UCSD-AML1 (cell line): Measurements from ENCODE around the gene APEX2.
"Not testable (repeated sequence)": the region's sequence is repeated elsewhere in the genome, so short reads cannot be mapped to it uniquely, and the experiment has no call there.

Experiments used
- DNase-seq: peaks from one replicate; lab custom pipeline; 2025; ENCODE audit not compliant: unreplicated experiment; lab: John Stamatoyannopoulos, UW

The APEX2 gene

DNA sequence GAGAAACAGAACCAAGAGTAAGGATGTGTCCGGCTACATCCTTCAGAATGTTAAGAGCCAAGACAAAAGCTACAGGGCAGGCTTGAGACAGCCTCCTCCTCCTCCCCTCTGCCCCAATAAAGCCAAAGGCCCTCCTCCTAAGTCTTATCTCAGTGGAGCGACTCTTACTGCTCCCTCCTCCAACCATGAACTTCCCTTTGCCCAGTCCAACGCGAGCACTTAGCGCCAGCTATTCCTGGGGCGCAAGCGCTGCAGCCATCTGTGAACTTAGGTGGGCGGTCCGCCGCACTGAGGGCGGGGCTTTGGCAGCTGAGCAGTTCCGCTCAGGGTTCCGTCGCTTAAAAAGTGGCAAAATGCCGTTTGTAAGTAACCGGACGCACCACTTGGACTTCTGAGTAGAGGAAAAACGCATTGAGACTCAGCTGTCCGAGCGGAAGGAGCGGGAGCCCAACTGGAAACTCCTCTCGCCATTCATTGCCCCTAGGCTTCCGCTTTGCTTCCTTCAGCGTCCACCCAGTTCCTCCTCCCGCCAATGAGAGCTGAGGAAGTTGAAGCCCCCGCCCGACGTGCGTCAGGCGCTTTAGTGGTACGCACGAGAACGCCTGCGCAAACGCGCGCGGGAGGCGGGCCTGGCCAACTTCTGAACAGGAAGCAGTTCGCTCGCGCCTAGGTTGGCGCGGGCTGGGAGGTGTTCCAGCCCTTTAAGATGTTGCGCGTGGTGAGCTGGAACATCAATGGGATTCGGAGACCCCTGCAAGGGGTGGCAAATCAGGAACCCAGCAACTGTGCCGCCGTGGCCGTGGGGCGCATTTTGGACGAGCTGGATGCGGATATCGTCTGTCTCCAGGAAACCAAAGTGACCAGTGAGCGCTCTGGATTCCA is at the start of gene APEX2:
TSS of gene APEX2 (plus strand) at position 647 of the 882 bp plus-strand sequence. CDS start at position 707, 60 bp downstream.
- DNase-seq, result peak; percentile 90

- DNase-seq, result no peak
Measured at GRCh38 chrX:54950730-54951375, 49.3 kb upstream of the APEX2 start.

DNA sequence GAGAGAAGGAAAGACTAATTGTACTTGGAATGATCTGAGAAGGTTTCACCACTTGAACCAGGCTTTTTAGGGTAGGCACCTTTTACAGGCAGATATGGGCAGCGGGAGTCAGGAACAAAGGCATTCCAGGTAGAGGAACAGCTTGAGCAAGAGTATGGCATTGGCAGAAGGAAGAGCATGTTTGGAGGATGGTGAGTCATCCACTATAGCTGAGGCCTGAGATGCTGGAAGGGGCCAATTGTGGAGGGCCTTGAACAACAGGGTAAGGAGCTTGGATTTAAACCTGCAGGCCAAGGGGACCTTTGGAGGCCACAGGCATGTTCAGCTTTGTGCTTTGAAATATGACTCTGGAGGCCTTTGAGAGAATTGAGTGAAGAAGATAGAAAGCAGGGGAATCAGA is 38.4 kb upstream of the APEX2 start:
- no peak for DNase-seq

- DNase-seq, result no peak
Measured at GRCh38 chrX:54964766-54965497, 35.2 kb upstream of the APEX2 start.

DNA sequence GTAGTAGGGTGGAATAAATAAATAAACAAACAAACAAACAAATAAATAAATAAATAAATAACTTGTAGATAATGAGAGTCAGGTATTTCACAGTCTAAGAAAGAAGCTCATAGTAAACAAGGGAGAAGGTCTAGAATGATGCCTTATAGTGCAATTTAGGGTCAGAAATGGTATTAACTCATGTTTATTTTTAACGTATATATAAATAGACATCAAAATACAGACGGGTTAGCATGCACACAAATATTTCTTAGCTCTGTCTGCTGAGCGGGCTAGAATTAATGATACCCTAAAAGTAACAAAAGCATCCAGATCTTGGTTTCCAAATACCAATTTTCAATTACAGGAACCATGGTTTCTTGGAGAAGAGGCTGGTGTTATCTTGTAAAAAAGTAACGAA is 22.8 kb upstream of the APEX2 start:
- DNase-seq, result no peak

GRCh38 chrX:54978448-54978847 is 21.7 kb upstream of the APEX2 start:
- DNase-seq, result no peak

DNA sequence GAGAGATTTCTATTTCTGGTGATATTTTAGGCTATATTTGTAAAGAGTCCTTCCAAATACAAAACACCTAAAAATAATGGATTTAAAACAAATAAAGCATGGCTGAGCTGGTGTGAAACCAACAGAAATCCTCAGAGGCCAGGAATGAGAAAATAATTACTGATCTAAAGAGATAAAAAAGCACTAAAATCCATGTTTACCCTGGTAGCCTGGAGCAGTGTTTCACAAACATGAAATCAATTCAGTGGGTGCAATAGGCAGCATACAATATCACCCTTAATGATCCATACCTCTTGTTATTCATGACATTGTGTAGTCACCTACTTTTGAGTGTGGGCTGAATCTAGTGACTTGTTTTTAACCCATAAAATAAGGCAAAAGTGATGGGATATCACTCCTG is 20.7 kb upstream of the APEX2 start:
- DNase-seq, result no peak

DNA sequence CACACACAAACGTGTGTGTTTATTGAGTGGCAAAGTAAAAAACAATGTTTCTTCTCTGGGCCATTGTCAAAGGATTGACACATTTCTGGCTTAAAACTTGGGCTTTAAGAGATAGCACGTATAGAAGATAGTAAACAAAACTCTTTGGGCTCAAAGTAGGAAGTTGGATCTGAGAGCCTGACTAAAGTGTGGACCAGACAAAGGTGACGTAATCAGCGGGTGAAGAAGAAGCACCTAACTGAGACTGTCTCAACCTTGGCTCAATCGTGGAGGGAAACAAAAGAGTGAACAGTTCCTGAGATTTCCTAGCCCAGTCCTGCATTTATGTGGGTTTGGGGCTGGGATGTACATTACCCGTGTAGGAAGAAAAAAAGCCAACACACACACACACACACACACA is 19.8 kb upstream of the APEX2 start:
- no peak for DNase-seq

DNA sequence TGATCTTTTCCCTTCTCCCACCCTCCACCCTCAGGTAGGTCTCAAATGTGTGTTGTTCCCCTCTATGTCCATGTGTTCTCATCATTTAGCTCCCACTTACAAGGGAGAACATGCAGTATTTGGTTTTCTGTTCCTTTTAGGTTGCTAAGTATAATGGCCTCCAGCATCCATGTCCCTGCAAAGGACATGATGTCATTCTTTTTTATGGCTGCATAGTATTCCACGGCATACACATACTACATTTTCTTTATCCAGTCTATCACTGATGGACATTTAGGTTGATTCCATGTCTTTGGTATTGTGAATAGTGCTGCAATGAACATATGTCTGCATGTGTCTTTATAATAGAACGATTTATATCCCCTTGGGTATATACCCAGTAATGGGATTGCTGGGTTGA is 16.9 kb upstream of the APEX2 start:
- not testable (repeated sequence) for DNase-seq

- DNase-seq, result no peak
Measured at GRCh38 chrX:54991706-54992105, 8.5 kb upstream of the APEX2 start.

DNA sequence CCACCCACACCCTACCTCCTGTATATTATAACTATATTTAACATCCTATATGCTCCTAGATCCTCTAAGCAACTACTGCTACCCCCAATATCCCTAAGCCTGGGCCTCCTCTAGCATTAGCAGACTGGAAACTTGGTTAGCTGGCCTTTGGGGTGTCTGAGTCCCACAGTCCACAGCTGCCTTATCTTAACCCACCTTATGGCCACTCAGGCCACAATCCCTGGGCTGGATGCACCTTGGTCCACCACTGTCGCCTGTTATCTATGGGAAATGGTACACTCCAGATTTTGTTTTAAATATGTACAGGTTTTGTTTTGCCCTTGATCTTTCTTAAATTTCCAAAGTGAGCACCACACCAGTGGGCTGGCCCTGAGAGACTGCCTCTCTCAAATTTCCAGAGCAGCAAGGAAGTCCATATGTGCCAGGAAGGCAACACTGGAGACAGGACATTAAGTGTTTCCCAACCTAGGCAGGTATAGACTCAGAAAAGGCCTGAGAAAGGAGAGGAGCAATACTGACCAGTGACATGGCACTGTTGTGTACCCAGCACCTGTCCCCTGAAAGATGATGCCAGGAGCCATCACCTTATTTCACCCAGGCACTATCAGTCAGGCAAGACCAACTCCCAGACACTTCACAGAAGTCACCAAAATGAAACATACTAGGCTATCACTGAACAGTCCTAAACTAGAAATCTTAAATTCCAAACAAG is 7.1 kb upstream of the APEX2 start:
- no peak for DNase-seq

GRCh38 chrX:54994099-54994498 is 6.1 kb upstream of the APEX2 start, which contains the start of gene PFKFB1:
Gene PFKFB1, minus strand, starts transcription at chrX:54994188. Its CDS starts 181 bp downstream, at chrX:54994007.
- no peak for DNase-seq

DNA sequence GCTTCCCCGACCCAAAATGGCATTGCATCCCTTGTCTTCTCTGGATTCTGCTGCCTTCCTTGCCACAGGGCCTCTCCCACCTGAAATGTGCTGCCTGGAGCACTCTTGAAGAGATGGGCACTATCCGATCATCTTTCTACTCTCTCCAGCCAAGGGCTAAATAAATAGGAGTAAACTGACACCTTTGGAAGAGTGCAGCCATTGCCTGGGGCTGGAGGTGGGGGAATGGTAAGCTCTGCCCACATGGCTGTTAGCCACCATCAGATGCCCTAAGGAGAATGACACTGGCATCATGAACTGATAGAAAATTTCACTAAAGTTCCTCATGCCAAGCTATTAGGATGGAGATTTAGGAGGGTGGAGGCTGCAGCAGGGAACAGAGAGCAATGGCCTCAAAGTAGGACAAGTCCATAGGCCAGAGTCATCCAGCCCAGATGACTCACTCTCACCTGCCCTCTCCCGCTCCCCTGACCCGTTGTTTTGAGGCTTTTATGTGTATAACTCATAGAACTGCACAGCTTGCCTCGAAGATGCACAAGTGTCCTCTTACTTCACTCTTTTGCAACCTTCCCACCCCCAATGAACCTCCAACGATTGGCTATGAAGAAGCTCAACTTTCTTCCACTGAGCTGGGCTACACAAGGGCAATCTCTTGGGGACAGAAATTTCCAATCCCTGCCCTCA is 5.4 kb upstream of the APEX2 start:
- no peak for DNase-seq

DNA sequence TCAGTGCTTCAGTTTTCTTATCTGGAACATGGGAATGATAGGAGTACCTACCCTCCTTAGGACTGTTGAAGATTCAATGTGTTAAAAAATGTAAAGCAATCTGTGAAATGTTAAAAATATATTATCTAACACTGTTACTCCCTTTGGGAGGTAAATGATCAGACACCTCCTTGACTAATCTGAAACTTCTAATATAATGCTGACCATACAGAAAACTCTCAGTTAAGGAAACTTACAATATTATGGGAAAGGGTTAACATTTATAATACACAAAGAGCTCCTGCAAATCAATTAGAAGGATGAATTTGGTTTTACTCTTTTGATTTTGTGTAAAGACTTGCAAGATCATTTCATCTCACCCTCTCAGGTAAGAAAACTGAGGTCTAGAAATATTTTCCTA is 4.5 kb upstream of the APEX2 start:
- DNase-seq, result no peak

- no peak for DNase-seq
Measured at GRCh38 chrX:55004231-55004630, 4.1 kb downstream of the APEX2 start.

DNA sequence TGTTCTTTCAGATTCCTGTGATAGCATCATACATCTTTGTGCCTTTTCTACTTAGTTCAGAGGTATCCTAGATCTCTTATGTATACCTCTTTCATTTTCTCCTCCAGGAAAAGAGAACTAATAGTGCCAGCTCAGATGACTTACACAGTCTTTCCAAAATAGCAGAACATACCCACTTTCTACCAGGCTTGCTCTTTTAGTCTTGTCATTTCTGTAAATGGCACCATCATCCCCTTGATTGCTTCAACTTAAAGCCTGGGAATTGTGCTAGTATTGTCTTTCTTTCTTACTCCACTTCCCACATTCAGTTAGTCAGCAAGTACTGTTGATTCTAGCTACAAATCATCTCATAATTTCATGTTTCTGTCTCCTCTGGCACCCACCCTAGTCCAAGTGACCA is 5.1 kb downstream of the APEX2 start:
- DNase-seq, result no peak

GRCh38 chrX:55006827-55007621 is 6.9 kb downstream of the APEX2 start:
- no peak for DNase-seq

GRCh38 chrX:55007656-55008055 is 7.5 kb downstream of the APEX2 start:
- no peak for DNase-seq

- DNase-seq, result peak; percentile 16
Measured at GRCh38 chrX:55008571-55009358, 8.6 kb downstream of the APEX2 start.
